ENCODE results near the gene JAK1. TPM values are rescaled to one million over a fixed set of nuclear protein-coding genes. Genes with fewer than 3 reads are reported as not detected.

The JAK1 gene
- polyA plus RNA-seq, 2 of the 4 experiments (the other 2 are of a cell fraction): 110 to 159 TPM

DNA sequence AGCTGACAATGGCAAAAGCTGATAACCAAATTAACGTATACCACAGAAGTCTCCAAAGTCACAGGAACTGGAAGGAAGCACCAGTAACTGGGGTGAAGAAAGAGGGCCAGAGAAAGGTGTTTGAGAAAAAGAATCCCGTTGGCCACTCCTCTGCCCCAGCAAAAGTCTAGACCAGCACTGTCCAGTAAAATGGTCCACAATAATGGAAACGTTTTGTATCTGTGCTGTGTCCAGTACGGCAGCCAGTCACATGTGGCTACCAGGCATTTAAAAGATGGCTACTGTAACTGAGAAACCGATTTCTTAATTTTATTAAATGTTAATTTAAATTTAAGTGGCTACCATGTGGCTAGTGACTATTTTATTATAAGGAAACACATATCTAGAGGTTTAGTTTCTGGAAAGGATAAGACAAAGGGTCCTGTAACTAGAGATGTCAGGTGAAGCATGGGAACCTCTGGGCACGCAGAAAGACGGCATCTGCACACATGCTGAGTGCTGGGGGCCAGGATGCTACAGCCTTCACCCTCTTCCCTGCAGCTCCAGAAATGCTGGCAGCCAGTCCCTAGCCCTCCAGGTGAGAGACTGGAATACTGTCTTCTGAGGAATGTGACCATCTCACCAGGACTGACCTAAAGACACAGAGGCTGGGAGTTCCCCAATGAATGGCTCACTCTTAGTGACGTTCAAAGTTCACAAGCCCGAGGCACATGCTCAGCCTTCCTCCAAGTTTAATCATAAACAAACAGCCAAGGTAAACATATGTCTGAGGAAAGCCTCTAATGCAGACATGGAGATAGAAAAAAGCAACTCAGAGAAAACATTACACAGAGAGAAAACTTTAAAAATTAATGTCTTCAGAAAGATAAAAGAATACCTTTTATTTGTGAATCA, 50.7 kb downstream of the JAK1 start (continued):
- TF ChIP-seq, protein P1, sequence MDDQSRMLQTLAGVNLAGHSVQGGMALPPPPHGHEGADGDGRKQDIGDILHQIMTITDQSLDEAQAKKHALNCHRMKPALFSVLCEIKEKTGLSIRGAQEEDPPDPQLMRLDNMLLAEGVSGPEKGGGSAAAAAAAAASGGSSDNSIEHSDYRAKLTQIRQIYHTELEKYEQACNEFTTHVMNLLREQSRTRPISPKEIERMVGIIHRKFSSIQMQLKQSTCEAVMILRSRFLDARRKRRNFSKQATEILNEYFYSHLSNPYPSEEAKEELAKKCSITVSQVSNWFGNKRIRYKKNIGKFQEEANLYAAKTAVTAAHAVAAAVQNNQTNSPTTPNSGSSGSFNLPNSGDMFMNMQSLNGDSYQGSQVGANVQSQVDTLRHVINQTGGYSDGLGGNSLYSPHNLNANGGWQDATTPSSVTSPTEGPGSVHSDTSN (IDR thresholded peaks at IDR 0.05): peak; percentile 52; the same call in 1 of the 2 replicates
- TF ChIP-seq FOSL2 (IDR thresholded peaks at IDR 0.05): peak; percentile 58
- TF ChIP-seq FOSL2 (CRISPR knock-in tag; IDR thresholded peaks at IDR 0.05): peak; percentile 89
- TF ChIP-seq RNF2 (IDR thresholded peaks at IDR 0.05; ENCODE audit: borderline replicate concordance, low read depth): no peak
- TF ChIP-seq, protein P2, sequence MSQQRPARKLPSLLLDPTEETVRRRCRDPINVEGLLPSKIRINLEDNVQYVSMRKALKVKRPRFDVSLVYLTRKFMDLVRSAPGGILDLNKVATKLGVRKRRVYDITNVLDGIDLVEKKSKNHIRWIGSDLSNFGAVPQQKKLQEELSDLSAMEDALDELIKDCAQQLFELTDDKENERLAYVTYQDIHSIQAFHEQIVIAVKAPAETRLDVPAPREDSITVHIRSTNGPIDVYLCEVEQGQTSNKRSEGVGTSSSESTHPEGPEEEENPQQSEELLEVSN (IDR thresholded peaks at IDR 0.05; ENCODE audit: borderline replicate concordance, low read depth): no peak
- TF ChIP-seq, protein P3, sequence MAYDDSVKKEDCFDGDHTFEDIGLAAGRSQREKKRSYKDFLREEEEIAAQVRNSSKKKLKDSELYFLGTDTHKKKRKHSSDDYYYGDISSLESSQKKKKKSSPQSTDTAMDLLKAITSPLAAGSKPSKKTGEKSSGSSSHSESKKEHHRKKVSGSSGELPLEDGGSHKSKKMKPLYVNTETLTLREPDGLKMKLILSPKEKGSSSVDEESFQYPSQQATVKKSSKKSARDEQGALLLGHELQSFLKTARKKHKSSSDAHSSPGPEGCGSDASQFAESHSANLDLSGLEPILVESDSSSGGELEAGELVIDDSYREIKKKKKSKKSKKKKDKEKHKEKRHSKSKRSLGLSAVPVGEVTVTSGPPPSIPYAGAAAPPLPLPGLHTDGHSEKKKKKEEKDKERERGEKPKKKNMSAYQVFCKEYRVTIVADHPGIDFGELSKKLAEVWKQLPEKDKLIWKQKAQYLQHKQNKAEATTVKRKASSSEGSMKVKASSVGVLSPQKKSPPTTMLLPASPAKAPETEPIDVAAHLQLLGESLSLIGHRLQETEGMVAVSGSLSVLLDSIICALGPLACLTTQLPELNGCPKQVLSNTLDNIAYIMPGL (CRISPR knock-in tag; IDR thresholded peaks at IDR 0.05; ENCODE audit: borderline replicate concordance): no peak
- no peak for TF ChIP-seq ZNF302 (CRISPR knock-in tag; IDR thresholded peaks at IDR 0.05)
- TF ChIP-seq NPAS2 (CRISPR knock-in tag; IDR thresholded peaks at IDR 0.05; ENCODE audit: borderline replicate concordance): no peak
- TF ChIP-seq KDM1A (IDR thresholded peaks at IDR 0.05; ENCODE audit: low read depth): no peak
- peak; percentile 90 to 92; a peak in 4 of 5 replicates for TF ChIP-seq EP300 (IDR thresholded peaks at IDR 0.05)
- no peak for TF ChIP-seq HEYL (CRISPR knock-in tag; IDR thresholded peaks at IDR 0.05)
- peak; percentile 20; the same call in 1 of the 2 replicates for TF ChIP-seq HOXB13 (CRISPR knock-in tag; IDR thresholded peaks at IDR 0.05; ENCODE audit: low read depth)

DNA sequence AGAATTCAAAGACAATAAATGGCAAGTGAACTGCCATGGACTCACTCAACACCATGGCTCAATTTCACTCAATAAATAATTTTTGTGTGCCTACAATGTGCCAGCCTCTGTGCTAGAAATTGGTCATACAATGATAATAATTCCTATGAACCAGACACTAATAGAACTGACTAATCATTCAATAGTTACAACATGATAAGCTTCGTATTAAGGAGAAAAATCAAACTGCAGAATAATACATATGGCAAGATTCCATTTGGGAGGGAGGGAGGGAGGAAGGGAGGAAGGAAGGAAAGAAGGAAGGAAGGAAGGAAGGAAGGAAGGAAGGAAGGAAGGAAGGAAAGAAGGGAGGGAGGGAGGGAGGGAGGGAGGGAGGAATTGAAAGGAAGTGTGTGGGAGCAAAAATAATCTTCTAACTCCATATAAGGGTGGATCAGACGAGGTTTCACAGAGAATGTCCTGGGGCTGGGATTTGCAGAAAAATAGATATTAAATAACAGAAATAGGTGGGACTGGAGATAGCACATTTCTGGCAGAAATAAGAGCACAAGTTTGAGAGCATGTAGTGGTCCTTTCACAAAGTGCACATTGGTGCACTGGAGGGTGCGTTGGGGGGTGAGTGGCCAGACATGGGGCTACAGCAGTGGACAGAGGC, 52.9 kb downstream of the JAK1 start:
- Histone ChIP-seq H3K4me3 (no peak overlapping the region), H3K4me1 (peaks cover 90% of the 10 kb centered on the region), H3K27ac (peak overlapping the region; percentile 83 to 93), H3K9me3 (peaks cover 5% of the 10 kb centered on the region; the same call in 2 of the 3 replicates), H3K4me2 (peak overlapping the region; percentile 95)
- no peak for ATAC-seq
- no peak for DNase-seq (ENCODE audit: low read depth in 1 of 2, low spot score in 1 of 2)
- FAIRE-seq: no peak
- WGBS (ENCODE audit: missing lambda C conversion rate): 56% methylated on average over 3 of the region's 3 CpGs
- TF ChIP-seq BCL3 (IDR thresholded peaks at IDR 0.05): no peak
- TF ChIP-seq MYC (IDR thresholded peaks at IDR 0.05; ENCODE audit: borderline replicate concordance, low read length): no peak
- no peak for TF ChIP-seq EP300 (IDR thresholded peaks at IDR 0.05)
- TF ChIP-seq RAD21 (conservative IDR thresholded peaks at IDR 0.05 in 1 of 2, IDR thresholded peaks at IDR 0.05 in 1 of 2): no peak
- TF ChIP-seq KDM5A (IDR thresholded peaks at IDR 0.05): no peak
- TF ChIP-seq HDAC2 (IDR thresholded peaks at IDR 0.05): no peak
- no peak for TF ChIP-seq EHF (CRISPR knock-in tag; IDR thresholded peaks at IDR 0.05)
- no peak for TF ChIP-seq MAZ (IDR thresholded peaks at IDR 0.05; ENCODE audit: borderline replicate concordance, low read depth, low read length)
- TF ChIP-seq CEBPB (IDR thresholded peaks at IDR 0.05): no peak
- TF ChIP-seq NFE2L2 (conservative IDR thresholded peaks at IDR 0.05; ENCODE audit: low read length): no peak
- no peak for TF ChIP-seq BHLHE40 (IDR thresholded peaks at IDR 0.05; ENCODE audit: low read depth, low read length)
- TF ChIP-seq FOSL2 (IDR thresholded peaks at IDR 0.05): no peak
- no peak for TF ChIP-seq FOSL2 (CRISPR knock-in tag; IDR thresholded peaks at IDR 0.05)
- TF ChIP-seq TFCP2L1 (CRISPR knock-in tag; IDR thresholded peaks at IDR 0.05): no peak
- no peak for TF ChIP-seq RFX5 (IDR thresholded peaks at IDR 0.05)
- TF ChIP-seq, protein P4, sequence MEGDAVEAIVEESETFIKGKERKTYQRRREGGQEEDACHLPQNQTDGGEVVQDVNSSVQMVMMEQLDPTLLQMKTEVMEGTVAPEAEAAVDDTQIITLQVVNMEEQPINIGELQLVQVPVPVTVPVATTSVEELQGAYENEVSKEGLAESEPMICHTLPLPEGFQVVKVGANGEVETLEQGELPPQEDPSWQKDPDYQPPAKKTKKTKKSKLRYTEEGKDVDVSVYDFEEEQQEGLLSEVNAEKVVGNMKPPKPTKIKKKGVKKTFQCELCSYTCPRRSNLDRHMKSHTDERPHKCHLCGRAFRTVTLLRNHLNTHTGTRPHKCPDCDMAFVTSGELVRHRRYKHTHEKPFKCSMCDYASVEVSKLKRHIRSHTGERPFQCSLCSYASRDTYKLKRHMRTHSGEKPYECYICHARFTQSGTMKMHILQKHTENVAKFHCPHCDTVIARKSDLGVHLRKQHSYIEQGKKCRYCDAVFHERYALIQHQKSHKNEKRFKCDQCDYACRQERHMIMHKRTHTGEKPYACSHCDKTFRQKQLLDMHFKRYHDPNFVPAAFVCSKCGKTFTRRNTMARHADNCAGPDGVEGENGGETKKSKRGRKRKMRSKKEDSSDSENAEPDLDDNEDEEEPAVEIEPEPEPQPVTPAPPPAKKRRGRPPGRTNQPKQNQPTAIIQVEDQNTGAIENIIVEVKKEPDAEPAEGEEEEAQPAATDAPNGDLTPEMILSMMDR (IDR thresholded peaks at IDR 0.05): no peak
- TF ChIP-seq HOXB5 (CRISPR knock-in tag; IDR thresholded peaks at IDR 0.05): no peak
- ChIA-PET POLR2A (no interaction called here), CTCF (no interaction called here)
